ENCODE results near the gene BOLA2B. TPM values are rescaled to one million over a fixed set of nuclear protein-coding genes. Genes with fewer than 3 reads are reported as not detected.
"Not testable (repeated sequence)": the region's sequence is repeated elsewhere in the genome, so short reads cannot be mapped to it uniquely, and the experiment has no call there.

The BOLA2B gene
- total RNA-seq: 77.7 and 299 TPM in 2 replicates

DNA sequence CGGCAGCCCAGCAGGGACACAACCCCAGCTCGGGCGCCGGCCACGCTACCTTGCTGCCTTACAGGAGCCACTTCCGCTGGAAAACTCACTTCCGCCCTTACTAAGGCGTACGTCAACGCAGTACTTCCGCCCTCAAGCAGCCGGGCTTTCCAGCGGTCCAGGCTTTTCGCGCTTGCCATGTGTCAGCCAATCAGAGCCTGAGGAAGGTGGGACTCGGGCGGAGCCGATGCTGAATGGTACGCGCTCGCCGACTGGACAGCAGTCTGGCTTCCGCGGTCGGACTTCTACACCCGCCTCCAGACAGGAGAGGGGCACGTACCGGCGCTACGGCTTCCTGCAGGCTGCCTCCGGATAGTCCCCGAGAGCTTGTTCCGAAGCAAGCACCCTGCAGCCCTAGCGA lies at the start of gene BOLA2B, which contains the start of gene SLX1A:
Gene BOLA2B (minus strand): TSS at position 52 of the 400 bp plus-strand sequence. CDS start 71 bp downstream, outside the sequence.
Gene SLX1A (plus strand): TSS at position 261 of the 400 bp plus-strand sequence. CDS start 210 bp downstream, outside the sequence.
- not testable (repeated sequence) for DNase-seq (ENCODE audit: low read depth)

DNA sequence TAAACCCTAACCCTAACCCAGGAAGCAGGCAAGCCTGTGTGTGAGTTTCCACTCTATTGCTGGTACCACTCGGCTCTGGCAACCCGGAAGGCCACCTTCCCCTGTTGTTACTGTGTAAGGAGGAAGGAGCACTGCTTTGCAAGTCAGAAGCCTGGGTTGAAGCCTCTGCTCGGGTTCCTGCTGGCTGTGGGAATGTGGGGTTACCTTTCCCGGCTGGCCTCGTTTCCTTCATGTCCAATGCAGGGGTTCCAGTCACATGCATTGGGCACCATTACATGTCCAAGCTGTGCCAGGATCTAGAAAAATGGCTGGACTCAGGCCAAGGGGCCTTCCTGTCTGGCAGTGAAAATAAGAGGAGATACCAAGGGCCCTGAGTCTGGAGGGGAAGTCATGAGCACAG lies 23.6 kb upstream of the BOLA2B start:
- DNase-seq (ENCODE audit: low read depth): not testable (repeated sequence)

DNA sequence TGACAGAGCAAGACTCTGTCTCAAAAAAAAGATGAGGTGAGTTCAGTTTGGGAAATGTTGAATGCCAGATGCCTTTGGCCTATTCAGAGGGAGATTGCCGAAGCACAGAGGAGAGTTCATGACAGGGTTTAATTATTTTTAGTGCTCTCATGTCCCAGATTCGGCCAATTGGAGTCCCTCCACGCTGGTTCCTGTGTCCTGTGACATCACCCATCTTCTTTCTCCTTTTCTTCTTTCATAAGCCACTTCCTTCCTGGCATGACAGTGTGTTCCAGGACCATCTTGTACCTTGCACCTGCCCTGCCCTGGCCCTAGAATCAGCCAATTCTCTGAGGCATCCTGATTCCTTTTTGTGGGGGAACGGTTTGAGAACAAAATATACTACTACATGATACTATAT lies 17.9 kb upstream of the BOLA2B start:
- not testable (repeated sequence) for DNase-seq (ENCODE audit: low read depth)

DNA sequence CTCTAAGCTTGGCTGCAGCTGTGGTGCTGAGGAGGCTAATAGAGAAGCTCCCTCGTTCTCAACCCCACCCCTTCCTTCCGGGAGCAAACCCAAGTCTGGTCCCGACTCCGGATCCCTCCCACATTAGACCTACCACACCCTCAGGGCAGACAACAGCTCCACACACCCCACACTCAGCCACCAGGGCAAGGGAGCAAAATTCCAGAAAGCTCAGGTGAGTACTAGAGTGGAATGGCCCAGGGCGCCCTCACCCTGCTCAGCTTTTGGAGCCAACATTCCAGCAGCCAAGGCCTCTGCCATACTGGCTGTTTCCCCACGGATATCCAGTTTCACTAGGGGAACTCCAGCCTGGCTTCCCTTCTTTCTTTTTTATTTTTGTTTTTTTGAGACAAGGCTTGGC lies 15.6 kb upstream of the BOLA2B start:
- not testable (repeated sequence) for DNase-seq (ENCODE audit: low read depth)

DNA sequence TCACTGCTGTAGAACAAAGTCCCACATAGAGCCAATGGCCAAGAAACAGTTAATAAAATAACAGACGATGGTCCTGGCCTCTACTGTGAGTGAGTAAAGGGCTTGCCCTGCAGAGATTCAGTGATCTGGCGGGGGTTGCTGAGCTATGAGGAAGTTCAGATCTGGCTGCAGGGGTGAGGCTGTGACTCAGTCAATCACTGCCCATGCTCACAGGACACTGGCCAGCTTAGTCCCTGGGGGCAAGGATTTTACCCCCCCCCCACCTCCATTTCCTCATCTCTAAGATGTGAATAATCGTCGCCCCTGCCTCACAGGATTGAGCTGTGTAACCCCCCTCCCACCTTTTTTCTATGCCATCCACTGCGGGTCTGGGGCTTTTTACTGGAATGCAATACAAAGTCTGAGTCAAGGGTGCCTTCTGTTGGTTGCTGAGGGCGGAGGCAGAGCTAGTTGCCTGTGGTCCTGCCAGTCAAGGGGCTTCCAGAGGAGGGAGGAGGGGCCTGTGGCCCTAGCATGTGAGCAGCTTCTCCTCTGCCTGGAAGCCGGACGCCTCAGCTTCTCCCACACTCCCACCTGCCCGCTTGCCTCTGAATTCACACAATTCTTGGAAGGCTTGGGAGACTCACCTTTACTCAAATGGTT lies 13.7 kb upstream of the BOLA2B start:
- not testable (repeated sequence) for DNase-seq (ENCODE audit: low read depth)

DNA sequence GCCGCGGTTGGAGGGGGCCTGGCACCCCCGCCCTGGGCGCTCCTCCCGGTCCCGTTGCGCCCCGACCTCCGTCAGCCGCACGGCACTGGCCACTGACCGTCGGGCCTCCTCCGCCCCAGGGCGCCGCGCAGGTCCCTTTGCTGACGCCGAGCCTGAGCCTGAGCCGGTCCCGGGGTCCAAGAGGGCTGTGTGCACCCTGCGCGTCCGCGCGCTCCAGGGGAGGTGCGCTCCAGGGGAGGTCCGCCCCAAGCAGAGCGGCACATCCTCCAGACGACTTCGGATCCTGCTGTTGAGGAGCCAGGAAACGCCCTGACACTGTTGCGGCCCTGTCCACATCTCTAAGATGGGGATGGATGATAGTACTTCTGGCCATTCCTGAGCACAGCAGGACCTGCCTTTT lies 12.8 kb upstream of the BOLA2B start:
- DNase-seq (ENCODE audit: low read depth): not testable (repeated sequence)

DNA sequence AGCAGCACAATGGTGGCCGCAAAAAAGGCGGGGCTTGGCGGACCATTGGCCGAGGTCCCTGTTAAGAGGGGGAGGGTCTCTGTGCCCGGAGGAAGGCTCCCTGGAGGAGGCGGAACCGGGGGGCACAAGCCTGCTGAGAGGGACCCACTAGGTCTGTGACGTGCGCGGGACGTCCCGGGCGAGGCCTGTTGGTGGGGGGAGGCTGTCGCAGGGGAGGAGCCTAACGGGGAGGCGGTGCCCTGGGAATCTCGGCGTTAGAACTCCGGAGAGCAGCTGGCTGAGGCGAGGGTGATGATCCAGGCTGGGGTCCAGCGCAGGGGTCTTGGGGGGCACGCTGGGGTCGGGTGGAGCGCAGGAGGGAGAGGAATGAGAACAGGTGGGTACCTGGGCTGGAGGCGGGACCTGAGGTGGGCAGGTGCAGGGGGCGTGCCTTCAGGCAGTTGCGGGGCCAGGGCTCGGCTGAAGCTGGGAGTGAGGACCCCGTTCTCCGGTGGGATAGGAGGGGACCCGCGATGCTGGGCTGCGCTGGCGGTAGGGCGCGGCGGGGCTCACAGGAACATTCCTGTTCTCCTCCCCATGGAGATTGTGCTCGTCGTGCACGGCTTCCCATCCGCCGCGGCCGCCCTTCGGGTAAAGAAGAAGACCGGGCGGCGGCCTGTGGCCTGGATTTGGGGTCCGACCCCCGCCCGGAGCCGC lies 12.2 kb upstream of the BOLA2B start:
- DNase-seq (ENCODE audit: low read depth): not testable (repeated sequence)

DNA sequence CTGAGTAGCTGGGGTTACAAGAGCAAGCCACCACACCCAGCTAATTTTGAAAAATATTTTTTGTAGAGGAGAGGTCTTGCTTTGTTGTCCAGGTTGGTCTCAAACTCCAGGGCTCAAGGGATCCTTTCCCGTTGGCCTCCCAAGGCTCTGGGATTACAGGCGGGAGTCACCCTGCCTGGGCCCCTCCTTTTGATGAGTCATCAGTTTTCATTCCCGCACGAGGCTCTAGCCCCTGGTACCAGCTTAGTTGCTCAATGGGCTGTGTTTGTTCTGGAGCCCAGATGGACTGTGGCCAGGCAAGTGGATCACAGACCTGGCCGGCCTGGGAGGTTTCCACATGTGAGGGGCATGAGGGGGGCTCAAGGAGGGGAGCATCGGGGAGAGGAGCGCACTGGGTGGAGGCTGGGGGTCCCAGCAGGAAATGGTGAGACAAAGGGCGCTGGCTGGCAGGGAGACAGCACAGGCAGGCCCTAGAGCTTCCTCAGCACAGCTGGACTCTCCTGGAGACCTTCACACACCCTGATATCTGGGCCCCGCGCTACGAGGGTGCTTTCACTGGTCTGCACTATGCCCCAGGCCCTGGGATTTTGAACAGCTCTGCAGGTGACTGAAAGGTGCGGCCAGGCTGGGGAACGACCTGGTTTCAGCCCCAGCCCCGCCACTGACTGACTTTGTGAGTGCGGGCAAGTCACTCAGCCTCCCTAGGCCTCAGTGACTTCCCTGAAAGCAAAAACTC lies 6.3 kb upstream of the BOLA2B start:
- not testable (repeated sequence) for DNase-seq (ENCODE audit: low read depth)

DNA sequence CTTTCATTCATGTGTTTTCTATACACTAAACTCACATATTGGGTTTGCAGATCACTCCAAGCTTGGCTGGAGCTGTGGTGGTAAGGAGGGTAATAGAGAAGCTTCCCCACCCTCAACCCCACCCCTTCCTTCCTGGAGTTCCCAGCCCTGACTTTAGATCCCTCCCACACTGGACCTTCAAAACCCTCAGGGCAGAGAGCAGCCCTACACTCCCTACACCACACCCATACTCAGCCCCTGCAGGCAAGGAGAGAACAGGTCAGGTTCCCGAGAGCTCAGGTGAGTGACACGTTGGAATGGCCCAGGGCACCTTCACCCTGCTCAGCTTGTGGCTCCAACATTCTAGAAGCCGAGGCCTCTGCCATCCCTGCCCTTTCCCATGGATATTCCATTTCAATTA lies 5.6 kb upstream of the BOLA2B start, which contains the start of gene SULT1A3:
Gene SULT1A3 (plus strand): TSS at position 207 of the 400 bp plus-strand sequence. CDS start 1,474 bp downstream, outside the sequence.
- not testable (repeated sequence) for DNase-seq (ENCODE audit: low read depth)

DNA sequence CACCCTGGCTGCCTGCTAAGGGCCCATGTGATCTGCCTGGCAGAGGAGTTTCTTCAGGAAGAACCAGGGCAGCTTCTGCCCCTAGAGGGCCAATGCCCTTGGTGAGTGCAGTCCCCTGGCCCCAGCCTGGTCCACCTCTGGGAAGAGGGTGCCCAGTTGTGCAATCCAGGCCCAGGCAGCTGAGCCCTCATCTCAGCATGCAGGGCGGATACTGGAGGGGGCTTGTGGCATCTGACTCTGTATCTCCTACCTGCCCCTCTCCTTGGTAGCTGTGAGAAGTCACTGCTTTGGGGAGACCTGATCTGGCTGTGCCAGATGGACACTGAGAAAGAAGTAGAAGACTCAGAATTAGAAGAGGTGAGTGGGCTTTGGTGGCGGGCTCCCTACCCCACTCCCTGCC lies 3.5 kb upstream of the BOLA2B start:
- not testable (repeated sequence) for DNase-seq (ENCODE audit: low read depth)

DNA sequence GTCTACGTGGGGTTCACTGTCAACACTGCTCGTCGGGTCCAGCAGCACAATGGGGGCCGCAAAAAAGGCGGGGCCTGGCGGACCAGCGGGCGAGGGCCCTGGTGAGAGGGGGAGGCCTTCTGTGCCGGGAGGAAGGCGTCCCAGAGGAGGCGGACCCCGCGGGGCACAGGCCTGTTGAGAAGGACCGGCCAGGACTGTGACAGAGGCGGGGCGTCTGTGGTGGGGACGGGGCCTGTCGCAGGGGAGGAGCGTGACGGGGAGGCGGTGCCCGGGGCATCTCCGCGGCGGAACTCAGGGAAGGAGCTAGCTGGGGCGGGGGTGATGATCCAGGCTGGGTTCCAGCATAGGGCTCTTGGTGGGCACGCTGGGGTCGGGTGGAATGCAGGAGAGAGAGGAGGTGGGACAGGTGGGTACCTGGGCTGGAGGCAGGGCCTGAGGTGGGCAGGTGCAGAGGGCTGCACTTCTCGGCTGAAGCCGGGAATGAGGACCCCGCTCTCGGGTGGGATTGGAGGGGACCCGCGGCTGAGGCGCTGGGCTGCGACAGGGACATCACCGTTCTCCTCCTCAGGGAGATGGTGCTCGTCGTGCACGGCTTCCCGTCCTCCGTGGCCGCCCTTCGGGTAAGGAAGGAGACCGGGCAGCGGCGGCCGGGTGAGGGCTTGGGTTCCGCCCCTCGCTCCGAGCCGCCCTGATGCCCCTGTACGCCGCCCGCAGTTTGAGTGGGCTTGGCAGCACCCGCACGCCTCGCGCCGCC lies 883 bp upstream of the BOLA2B start:
- DNase-seq (ENCODE audit: low read depth): not testable (repeated sequence)

DNA sequence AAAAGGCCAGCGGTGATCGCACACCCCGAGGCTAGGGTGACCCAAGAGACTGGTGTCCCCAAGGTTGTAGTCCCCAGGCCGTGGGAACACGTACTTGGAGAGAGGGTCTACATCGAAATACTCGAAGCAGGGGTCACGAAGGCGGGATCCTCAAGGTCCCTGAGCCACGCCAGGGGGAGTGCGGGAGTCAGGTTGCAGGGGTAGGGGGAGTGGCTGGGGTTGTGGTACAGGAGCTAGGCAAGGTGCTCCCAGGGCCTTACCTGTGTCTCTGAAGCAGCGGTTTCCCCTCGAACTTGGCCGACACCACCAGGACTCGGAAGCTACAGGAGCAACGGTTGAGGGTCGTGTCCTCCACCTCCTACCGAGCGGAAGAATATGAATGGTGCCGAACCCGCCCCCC lies 368 bp downstream of the BOLA2B start:
- DNase-seq (ENCODE audit: low read depth): not testable (repeated sequence)

DNA sequence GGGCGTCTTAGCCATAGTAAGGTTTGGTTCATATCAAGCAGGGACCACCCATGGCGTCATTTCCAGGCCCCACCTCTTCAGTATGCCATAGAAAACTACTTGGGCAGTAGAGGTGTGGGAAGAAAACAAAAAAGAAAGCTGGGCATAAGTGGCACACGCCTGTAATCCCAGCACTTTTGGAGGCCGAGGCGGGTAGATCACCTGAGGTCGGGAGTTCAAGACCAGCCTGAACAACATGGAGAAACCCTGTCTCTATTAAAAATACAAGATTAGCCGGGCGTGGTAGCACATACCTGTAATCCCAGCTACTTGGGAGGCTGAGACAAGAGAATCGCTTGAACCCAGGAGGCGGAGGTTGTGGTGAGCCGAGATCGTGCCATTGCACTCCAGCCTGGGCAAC lies 2.3 kb downstream of the BOLA2B start:
- not testable (repeated sequence) for DNase-seq (ENCODE audit: low read depth)

DNA sequence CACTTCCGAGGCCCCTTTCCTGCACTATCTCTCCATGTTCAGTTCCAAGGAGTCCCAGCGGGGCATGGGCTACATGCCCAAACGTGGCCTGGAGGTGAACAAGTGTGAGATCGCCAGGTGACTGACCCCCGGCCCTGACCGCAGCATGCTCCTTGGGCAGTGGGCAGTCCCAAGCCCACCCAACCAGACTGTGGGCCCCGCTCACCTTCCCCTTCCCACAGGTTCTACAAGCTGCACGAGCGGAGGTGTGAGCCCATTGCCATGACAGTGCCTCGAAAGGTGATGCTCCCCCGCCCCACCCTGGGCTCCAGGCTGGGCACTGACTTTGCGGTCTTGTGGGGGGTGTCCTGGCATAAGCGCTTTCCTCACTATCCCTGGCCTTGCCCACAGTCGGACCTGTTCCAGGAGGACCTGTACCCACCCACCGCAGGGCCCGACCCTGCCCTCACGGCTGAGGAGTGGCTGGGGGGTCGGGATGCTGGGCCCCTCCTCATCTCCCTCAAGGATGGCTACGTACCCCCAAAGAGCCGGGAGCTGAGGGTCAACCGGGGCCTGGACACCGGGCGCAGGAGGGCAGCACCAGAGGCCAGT lies 5.4 kb downstream of the BOLA2B start:
- no peak for DNase-seq (ENCODE audit: low read depth)

DNA sequence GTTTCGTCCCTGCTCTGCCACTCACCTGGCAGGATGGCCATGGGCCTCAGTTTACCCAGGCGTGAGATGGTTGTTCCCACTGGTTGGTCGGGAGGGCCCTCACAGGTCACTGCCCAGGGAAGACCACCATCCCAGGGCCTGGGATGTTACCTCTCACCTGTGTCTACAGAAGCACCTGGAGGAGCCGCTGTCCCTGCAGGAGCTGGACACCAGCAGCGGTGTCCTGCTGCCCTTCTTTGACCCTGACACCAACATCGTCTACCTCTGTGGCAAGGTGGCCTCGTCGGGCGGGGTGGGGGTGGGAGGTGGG lies 6.0 kb downstream of the BOLA2B start:
- no peak for DNase-seq (ENCODE audit: low read depth)

DNA sequence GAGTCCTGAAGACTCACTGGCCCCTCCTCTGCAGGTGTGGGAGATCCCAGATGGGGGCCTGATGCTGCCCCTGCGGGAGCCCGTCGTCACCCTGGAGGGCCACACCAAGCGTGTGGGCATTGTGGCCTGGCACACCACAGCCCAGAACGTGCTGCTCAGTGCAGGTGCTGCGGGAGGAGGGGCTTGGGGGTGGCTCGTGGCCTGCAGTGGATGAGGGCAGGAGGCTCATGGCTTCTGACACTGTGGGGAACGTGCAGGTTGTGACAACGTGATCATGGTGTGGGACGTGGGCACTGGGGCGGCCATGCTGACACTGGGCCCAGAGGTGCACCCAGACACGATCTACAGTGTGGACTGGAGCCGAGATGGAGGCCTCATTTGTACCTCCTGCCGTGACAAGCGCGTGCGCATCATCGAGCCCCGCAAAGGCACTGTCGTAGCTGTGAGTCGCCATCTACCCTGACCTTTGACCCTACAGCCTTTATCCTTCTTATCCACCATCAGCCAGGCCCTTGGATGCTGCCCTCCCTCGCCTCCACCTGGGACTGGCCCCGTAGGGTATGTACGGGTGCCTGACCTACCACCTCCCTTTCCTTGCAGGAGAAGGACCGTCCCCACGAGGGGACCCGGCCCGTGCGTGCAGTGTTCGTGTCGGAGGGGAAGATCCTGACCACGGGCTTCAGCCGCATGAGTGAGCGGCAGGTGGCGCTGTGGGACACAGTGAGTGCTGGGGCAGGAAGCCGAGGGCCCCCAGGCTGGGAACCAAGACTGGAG lies 6.5 kb downstream of the BOLA2B start:
- no peak for DNase-seq (ENCODE audit: low read depth)

DNA sequence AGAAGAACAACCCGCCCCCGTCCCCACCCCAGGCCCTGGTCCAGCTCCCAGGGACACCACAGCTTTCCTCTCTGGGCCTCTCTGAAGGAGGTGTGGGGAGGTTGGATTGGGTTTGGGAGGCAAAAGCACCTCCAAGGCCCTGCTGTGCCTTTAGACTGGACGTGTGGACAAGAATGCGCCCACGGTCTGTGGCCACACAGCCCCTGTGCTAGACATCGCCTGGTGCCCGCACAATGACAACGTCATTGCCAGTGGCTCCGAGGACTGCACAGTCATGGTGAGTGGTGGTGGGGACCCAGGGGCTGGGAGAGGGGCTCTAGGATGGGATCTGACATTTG lies 7.1 kb downstream of the BOLA2B start:
- DNase-seq (ENCODE audit: low read depth): no peak

DNA sequence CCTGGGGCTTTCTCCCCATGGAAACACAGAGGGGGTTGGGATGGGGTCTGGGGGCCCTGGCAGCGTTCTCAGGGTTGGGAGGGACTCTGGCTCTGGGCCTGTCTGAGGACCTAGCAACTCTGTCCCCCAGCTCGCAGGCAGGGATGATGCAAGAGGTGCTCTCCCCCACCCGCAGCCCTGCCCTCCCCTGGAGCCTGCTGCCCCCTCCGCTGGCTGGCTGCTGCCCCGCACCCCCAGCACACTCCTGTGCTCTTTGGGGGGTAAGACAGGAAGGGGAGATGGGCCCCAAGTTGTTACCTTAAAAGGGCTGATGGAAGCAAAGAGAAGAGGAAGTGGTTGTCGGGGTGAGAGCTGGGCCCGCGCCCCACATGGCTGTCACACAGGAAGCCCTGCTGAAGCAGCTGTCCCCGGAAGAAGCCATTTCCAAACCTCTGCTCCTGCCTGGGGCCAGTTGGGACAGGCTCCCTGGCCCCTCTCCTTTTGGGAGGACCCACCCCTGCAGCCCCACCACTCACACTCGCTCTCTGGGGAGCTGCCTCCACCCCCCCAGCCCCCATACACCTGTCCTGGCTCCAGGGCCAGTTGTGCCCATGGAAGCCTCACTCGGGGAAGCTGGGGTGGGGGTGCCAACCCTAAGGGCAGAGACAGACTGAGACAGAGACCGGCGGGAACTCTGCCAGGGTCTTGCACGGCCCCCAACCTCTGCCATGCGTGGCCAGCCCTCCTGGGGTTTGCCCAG lies 7.6 kb downstream of the BOLA2B start:
- no peak for DNase-seq (ENCODE audit: low read depth)

DNA sequence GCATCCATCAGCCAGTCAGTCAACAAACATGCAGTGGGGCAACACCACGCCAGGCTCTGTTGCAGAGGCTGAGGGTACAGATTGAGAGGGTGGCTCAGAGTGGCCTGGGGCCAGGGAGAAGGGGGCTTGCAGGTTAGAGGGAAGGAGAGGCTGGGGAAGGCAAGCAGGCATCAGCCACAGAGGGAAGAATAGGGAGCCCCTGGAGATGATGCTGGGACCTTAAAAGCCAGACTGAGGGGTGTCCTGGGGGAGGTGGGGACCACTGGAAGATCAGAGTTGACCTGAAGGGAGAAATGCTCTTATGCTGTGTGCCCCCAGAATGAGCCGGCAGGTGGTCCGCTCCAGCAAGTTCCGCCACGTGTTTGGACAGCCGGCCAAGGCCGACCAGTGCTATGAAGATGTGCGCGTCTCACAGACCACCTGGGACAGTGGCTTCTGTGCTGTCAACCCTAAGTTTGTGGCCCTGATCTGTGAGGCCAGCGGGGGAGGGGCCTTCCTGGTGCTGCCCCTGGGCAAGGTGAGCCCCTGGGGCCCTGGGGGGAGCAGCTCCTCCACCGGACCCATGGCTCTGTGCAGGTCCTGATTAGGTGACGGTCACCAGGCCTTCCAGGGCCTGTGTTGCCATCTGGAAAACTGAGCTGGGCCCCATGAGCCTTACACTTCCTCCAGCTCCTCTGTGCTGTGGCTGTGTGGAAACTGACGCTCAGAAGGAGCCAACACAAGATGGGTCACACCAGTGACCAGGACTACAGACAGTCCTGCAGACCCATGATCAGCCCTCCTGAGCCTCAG lies 8.4 kb downstream of the BOLA2B start:
- no peak for DNase-seq (ENCODE audit: low read depth)
